BJ (cell line): ENCODE measurements around the gene OR6J1. TPM values are rescaled to one million over a fixed set of nuclear protein-coding genes. Genes with fewer than 3 reads are reported as not detected.

ENCODE experiments used
- CTCF ChIA-PET: fragments of 350-600 bp; formaldehyde crosslinking; extraction: SDS; loops from one replicate; lab custom pipeline; 2021; ENCODE audit warnings: antibody characterized with exemption, inconsistent platforms; lab: Yijun Ruan, JAX
- POLR2A ChIA-PET: fragments of 300-600 bp; sonication (Branson Sonifier 250); formaldehyde crosslinking; extraction: SDS; loops from one replicate; lab custom pipeline; 2021; ENCODE audit warnings: antibody characterized with exemption; lab: Charles Lee
- DNase-seq: peaks from one replicate; pipeline ENCODE4 v3.0.0-alpha.2; 2011; ENCODE audit warnings: low read depth
- H3K27me3 ChIP-seq: 2 replicates; pipeline ENCODE4 v1.6.0; 2011; ENCODE audit warnings: low read length; ENCODE audit not compliant: control insufficient read depth, insufficient read depth
- H3K36me3 ChIP-seq: 2 replicates; pipeline ENCODE4 v1.5.1; 2011; ENCODE audit warnings: low read length; ENCODE audit not compliant: control insufficient read depth, insufficient read depth
- H3K4me3 ChIP-seq: 2 replicates; pipeline ENCODE4 v1.5.1; 2011; ENCODE audit warnings: low read depth, mild to moderate bottlenecking, control low read depth, low read length
- polyA plus RNA-seq: library from polyadenylated mRNA; depleted of rRNA; stranded (reverse); fragments of >200 nt; gene quantifications from 2 replicates; pipeline ENCODE4 v1.2.3, GENCODE V29; 2011
- TF ChIP-seq, protein P1 (sequence below): IDR thresholded peaks from 2 replicates; pipeline ENCODE4 v1.5.1; 2011; ENCODE audit warnings: low read depth, mild to moderate bottlenecking, control low read depth, inconsistent platforms, low read length, moderate library complexity; ENCODE audit not compliant: insufficient read depth

OR6J1 gene
- polyA plus RNA-seq, 1 experiment: not detected

DNA sequence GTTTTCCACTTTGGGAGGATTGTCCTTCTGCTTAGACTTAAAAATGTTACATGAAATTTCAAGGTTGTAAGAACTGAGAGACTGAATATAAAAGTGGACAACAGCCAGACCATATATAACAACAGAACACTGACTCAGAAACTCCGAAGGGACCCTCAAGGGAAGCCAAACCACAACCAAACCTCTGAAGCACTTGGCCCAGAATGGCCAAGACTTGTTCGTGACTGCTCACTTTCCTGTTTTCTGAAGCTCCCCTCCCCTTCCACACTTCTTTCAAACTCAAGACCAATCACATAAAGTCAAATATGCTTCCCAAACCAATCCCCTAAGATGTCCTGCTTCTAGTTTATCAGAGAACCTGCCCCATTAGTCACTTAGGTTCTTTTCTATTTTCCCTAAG lies 13.7 kb downstream of the OR6J1 start:
- no peaks in the 10 kb centered on the region for H3K36me3 ChIP-seq
- no peak for DNase-seq
- peaks cover 5% of the 10 kb centered on the region; the same call in 1 of the 2 replicates for H3K27me3 ChIP-seq
- CTCF ChIA-PET: no interaction called here
- POLR2A ChIA-PET: no interaction called here
- H3K4me3 ChIP-seq: no peak overlapping the region
- TF ChIP-seq, protein P1, sequence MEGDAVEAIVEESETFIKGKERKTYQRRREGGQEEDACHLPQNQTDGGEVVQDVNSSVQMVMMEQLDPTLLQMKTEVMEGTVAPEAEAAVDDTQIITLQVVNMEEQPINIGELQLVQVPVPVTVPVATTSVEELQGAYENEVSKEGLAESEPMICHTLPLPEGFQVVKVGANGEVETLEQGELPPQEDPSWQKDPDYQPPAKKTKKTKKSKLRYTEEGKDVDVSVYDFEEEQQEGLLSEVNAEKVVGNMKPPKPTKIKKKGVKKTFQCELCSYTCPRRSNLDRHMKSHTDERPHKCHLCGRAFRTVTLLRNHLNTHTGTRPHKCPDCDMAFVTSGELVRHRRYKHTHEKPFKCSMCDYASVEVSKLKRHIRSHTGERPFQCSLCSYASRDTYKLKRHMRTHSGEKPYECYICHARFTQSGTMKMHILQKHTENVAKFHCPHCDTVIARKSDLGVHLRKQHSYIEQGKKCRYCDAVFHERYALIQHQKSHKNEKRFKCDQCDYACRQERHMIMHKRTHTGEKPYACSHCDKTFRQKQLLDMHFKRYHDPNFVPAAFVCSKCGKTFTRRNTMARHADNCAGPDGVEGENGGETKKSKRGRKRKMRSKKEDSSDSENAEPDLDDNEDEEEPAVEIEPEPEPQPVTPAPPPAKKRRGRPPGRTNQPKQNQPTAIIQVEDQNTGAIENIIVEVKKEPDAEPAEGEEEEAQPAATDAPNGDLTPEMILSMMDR: no peak

DNA sequence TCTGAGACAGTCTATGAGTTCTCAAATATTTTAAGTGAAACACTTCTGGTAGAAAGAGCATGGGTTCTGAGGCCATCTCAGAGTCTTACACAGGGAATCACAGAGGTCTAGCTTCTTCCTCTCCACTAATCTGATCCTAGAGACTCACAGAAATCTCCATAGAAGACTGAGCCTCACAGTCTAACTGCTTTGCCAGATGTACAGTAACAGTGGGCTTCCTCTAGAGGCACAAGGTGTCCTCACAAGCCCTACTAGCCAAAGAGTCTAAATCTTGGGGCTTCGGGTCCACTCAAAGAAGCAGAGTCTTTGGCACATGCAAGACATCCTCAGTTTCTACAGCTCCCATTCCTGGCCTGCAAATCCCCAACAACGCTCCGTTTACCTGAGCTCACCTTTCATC lies 14.1 kb downstream of the OR6J1 start:
- Histone ChIP-seq H3K36me3 (no peaks in the 10 kb centered on the region), H3K4me3 (no peak overlapping the region), H3K27me3 (peaks cover 5% of the 10 kb centered on the region; the same call in 1 of the 2 replicates)
- TF ChIP-seq, protein P1: no peak
- CTCF ChIA-PET: no interaction called here
- POLR2A ChIA-PET: no interaction called here
- DNase-seq: no peak

DNA sequence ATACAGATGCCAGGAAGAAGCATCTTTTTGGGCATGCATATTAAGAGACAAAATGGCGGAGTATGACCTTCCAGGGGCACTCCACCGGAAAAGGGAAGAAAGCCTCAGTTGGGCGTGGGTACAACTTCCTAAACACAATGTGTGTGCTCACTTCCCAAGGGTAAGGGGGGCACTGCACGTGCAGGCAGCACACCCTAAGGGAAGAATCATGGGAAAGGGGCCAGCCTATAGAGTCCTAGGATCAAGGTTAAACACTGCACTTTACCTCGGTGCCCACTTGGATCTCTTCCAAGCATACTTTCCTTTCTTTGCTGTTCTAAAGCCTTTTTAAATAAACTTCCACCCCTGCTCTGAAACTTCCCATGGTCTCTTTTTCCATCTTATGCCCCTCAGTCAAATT lies 14.8 kb downstream of the OR6J1 start:
- CTCF ChIA-PET: no interaction called here
- DNase-seq: no peak
- POLR2A ChIA-PET: no interaction called here
- no peak overlapping the region for H3K4me3 ChIP-seq
- TF ChIP-seq, protein P1: no peak
- peaks cover 3% of the 10 kb centered on the region; the same call in 1 of the 2 replicates for H3K27me3 ChIP-seq
- H3K36me3 ChIP-seq: no peaks in the 10 kb centered on the region

DNA sequence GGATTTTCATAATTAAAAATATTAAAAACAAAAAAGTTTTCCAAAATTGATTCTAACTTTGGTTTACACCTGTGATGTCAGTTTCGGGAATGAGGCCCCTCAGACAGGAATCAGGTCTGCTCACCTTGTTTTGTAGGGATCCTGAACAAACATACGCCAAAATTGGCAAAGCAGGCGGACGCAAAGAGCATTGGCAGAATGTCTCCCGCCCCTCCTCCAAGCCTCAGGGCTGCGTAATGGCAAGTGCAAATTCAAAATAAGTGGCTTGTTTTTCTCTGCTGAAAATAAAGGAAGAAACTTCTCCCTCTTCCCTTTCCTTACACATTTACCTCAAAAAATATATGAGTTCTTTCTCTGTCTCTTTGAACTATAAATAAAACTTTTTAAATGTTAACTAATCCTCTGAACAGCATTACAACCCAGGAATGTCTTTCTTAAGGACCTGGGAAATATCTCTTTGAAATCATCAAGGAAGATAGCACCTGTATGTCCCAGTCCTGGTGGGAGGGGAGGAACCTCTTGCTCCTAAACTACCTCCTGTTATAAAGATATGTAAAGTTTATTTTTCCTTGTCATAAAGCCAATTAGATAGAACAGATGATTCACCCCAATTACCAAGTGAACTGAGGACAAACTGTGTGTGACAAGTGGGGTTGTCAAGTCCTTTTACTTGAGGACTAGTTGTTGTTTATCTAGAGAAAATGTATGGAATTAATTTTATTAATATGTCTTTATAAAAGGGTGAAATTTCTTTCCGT lies 16.5 kb downstream of the OR6J1 start:
- TF ChIP-seq, protein P1: no peak
- Histone ChIP-seq H3K27me3 (peaks cover 3% of the 10 kb centered on the region; the same call in 1 of the 2 replicates), H3K4me3 (no peak overlapping the region), H3K36me3 (no peaks in the 10 kb centered on the region)
- POLR2A ChIA-PET: no interaction called here
- CTCF ChIA-PET: no interaction called here
- DNase-seq: no peak

DNA sequence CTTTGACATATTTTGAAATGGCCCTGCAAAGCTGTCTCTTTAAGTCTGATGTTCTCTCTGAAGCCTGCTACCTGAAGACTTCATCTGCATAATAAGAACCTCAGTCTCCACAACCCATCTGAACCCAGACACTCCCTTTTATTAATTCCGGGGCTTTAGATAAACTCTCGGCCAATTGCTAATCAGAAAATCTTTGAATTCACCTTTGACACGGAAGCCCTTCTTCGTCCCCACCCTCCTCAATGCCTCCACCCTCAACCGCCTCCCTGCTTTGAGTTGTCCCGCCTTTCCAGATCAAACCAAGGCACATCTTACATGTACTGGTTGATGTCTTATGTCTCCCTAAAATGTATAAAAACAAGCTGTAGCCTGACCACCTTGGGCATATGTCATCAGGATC lies 17.6 kb downstream of the OR6J1 start:
- H3K36me3 ChIP-seq: no peaks in the 10 kb centered on the region
- no peak overlapping the region for H3K4me3 ChIP-seq
- TF ChIP-seq, protein P1: no peak
- no peaks in the 10 kb centered on the region for H3K27me3 ChIP-seq
- CTCF ChIA-PET: interaction anchor here (1.0 to 1.1 kb wide), 2 partner anchors 9 to 15 kb away, joined by 3 to 4 read pairs; no protein-coding TSS in a partner anchor
- DNase-seq: no peak
- POLR2A ChIA-PET: no interaction called here
